GM19240 (cell line): ENCODE results near the gene CEP112.
A peak's percentile ranks its signal among the peaks of the same experiment; 100 is the strongest.

Experiments used
- DNase-seq: peaks from one replicate; pipeline ENCODE4 v3.0.0; 2011; ENCODE audit warnings: low spot score; ENCODE audit not compliant: insufficient read length

Gene CEP112

DNA sequence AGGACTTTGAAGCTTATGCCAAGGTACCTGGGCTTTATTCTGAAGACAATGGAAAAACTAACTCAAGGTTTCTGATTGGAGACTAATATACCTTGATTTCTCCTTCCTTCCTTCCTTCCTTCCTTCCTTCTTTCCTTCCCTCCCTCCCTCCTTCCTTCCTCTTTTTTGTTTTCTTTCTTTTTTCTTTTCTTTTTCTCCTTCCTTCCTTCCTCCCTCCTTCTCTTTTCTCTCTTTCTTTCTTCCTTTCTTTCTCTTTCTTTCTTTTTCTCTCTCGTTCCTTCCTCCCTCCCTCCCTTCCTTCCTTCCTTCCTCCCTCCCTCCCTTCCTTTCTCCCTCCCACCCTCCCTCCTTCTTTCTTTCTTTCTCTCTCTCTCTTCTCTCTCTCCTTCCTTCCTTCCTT, 531.9 kb downstream of the CEP112 start:
- DNase-seq: no peak

DNA sequence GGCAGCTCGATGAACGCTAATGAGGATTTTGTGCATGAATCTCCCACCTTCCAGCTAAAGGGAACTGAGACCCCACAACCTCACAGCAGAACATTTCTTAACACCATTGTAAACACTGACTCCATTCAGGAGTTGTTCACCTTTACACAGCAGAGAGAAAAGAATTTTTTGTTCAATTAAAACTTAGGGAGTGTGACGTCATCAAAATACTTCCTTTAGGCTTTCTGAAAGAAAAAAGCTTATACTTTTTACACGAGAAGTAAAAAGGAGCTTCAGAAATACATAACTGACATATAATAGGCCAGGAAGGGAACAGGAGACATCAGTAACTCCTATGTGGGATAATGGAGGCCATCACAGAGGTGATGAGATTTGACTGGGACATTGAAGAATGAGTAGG, 532.4 kb downstream of the CEP112 start:
- no peak for DNase-seq

DNA sequence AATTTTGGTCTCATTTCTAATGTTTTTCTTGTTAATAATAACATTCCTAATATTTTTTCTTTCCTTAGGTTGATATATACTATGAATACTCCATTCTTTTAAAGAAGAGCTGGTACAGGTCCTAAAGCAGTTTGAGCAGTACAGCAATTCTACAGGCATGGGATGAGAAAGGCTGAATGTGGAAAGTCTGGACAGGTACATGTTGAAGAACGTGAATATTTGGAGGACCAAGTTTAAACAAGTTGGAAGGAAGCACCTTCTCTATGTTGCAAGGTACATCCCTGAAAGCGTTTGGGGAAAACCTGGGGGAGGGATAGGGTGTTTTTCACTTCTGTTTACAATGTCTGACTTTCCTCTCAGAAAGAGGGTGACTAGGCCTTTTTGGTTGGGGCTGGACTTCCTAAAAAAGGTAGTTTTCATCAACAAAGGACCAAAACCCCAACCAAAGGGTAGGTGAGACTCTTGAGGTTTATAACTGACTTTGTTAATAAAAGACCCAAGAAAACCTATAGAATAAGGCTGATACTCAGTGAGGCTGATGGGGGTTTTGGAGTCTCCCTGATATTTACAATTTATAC, 534.6 kb downstream of the CEP112 start:
- no peak for DNase-seq

DNA sequence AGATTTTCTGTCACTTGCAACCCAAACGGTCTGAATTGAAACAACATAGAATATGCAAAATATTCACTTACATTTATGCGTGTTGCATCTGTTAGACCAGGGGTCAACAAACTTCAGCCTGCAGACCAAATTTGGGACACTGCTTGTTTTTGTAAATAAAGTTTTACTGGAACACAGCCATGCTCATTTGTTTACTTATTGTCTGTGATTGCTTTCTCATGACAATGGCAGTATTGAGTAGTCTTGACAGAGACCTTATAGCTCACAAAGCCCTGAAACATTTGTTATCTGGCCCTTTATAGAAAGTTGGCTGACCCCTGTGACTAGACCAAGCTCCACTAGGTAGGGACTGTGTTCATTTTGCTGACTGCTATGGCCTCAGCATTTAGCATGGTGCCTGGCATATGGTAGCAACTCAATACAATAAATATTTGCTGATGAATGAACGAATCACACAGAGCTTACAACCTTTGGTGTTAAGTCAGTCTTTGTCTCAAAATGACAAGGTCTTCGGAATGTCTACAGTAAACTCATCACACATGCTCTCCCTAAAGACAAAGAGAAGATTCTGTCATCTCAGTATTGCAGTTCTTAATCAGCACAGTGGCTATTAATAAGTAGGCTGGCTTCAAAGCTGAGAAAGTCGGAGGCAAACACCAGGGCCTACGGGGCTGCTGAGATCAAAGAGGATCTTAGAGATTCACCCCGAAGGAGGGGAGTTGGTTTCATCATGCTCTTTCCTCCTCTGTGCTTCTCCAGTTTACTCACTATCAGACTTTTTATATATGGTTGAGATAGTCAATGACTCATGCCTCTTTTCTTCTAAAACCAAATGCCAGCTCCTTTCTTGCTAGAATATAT, 535.3 kb downstream of the CEP112 start:
- peak; percentile 21 for DNase-seq

DNA sequence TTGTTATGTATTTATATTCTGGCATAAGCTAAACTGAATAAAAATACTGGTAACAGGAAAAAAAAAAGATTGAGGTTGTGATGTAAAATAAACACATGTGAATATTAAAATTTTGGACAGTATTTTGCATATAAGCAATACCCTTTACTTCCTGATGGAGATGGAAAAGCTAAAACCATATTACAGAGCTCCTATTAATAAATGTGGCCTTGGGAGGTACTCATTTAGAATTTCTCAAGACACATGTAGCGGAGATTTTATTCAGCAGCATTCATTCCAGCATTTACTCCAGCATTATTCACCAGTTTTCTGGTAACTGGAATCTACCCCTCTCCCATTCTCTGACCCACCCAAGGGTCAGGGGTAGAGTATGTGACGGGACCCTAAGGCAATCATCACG, 536.2 kb downstream of the CEP112 start:
- DNase-seq: no peak

DNA sequence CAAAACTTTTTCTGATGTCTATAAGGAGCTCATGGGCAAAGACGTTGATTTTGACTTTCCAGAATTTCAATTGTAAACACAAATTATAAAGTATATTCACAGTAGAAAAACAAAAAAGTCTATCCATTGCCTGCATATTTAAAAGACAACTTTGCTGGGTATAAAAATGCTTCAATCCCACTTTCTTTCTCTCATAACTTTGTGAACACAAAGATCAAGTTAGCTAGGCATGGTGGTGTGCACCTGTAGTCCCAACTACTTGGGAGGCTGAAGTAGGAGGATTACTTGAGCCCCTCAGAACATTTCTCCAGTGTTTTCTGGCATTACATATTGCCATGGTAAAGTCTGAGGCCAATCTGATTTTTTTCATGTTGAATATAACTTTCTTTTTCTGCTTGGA, 547.4 kb downstream of the CEP112 start:
- DNase-seq: no peak

DNA sequence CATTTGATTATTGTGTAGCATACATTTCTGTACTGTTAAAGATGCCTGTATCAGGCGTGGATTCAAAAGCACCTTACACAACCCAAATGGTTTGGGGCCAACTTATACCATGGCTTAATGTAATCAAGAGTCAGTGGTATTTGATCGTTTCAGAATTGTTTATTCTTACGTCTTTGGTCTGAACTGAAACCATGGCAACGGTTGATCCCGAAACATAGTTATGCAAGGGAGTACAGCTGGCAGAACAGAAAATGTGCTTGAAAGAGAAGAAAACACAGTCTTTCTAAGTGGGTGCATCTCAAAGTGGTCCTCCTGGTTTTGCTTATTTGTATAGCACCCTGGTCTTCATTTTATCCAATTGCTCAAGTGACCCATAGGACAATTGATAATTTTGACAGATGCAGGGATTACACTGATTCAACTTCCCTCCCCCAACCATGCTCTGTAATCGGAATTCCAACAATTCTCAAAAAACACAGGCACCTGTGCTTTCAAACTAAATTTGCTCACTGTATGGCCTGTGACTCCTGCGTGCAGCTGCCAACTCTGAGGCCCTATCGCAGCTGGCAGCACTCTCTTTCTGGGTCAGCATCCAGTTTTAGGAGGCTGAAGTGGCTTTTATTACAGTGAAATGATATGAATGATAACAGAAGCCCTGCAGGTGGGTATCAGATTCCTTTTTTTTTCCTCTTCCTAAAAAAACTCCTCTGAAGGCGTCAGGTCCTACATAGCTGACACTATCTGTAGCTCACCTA, 553.5 kb downstream of the CEP112 start:
- DNase-seq: no peak

DNA sequence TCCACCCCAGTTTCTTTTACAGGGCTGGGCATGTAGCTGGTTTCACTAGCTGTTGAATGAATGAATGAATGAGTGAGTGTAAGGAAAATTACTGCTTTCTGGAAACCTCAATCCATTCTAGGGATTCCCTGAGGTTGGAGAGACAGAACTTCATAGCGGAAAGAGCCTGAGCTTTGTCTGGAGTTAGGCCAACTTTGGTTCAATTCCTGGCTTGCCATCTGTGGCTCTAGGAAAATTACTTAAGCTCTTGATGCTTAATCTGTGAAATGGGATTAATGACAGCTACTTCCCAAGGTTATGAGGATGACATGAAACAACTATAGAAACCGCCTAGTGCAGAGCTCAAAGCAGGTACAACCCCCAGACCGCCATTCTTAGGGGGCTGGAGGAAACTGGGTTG, 554.1 kb downstream of the CEP112 start:
- DNase-seq: no peak

DNA sequence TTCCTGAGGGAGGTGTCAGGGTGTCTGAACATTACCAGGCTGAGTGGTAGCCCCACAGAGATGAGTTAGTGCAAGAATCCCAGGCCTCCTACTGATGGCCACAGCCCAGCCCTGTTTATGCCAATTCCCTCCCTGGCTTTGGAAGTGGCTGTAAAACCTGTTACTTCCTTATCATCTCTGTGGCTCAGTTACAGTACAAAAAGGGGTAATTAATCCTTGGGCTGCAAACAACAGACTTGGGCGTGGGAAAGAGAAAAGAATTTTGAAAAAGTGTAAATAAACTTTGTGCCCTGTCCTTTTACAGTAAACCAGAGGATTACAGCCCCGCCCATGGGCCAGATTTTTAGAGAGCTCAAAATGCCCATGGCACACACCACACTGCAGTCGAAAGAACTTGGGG, 557.4 kb downstream of the CEP112 start:
- DNase-seq: no peak

DNA sequence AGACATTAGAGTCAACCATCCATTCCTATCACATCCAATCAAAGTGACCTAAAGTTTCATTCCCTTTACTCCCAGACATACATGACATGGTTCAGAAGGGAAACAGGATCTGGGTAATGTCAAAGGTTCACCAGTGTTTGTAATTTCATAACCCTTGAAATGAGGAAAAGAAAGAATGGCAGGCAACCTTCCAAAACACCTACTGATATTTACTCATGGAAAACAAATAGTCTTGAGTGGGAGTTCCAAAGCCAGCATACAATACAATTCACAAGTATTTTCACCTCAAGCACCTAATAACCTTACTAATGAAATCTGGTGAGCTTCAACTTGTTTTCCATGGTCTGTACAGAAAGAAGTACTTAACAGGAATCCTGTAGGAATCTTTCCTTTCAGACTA, 557.9 kb downstream of the CEP112 start:
- no peak for DNase-seq

DNA sequence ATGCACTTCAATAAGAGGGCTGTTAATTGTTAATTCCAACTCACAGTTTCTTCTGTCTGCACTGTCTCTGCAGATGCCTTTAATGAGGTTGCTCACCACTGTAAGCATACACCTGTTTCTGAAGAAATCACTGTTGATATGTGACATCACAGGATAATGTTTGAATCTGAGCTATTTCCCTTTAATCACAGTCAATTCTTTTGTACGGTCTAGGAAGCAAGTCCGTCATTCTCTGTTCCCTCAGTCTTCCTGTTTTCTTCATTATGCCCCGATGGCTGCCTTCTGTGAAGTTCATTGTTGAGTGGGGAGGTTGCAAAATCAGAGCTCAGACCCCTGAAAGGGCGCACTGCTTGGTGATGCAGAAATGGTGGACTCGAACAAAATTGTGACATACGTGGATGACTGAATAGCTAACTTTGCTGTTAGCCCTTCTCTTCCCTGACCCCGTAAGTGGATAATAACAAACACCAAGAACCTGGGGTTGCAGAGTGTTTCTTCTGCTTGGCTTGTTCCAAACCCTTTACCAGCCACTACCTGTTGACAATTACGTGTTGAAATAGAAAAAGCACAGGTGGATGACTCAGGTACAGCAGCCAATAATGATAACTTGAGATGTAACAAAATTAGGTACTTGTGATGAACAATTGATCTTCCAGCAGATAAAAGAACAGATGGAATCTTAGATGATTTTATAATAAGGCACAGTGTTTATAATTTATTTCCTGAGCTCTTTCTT, 558.6 kb downstream of the CEP112 start:
- no peak for DNase-seq

DNA sequence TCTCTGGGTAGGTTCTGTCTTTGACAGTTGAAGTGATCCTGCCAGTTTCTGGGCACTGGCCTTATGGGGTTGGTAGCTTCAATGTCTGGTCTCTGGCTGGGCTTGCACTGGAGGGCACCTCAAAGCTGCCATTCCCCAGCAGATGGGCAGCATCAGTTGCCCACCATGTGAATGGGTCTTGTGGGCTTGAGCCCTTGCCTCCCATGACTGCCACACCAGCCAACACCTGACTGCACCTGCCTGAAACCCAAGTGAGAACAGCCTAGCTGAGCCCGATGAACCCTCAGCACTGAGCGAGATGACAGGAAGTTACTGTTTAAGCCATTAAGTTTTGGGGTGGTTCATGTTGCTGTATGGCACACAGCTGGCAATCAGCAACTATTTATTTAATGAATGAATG, 561.4 kb downstream of the CEP112 start:
- no peak for DNase-seq

DNA sequence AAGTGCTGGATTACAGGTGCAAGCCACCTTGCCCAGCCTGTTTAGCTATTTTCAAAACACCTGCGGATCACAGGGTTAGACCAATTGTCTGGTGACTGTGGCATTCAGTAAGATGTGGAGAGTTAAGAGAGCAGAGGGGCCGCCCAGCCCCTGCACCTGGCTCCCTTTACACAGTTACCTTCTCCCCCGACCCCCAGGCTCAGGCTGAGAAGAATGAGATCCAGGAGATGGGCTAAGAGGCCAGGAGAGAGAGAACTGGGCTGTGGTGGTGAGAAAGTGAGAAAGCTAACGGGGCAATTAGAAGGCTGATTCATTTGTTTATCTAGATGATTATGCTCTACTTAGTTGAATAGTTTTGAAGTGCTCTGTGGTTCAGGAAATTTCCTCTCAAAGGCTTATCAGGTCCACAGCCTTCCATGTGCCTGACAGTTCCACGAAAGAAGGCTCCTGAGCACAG, 562.7 kb downstream of the CEP112 start:
- DNase-seq: no peak

DNA sequence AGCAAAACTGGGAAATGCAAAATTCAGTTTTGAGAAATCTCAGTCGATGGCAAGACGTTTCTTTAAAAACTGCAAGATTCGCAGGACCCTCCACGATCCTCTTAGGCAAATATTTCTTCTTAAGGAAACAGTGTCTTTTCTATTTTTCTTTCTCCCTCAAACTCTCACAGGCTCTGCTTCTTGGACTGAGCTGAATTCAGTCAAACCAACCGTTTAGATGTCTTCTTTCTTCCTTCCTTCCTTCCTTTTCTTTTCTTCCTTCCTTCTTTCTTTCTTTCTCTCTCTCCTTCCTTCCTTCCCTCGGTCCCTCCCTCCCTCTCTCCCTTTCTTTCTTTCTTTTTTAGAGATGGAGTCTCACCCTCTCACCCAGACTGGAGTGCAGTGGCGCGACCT, 563.3 kb downstream of the CEP112 start:
- DNase-seq: no peak

DNA sequence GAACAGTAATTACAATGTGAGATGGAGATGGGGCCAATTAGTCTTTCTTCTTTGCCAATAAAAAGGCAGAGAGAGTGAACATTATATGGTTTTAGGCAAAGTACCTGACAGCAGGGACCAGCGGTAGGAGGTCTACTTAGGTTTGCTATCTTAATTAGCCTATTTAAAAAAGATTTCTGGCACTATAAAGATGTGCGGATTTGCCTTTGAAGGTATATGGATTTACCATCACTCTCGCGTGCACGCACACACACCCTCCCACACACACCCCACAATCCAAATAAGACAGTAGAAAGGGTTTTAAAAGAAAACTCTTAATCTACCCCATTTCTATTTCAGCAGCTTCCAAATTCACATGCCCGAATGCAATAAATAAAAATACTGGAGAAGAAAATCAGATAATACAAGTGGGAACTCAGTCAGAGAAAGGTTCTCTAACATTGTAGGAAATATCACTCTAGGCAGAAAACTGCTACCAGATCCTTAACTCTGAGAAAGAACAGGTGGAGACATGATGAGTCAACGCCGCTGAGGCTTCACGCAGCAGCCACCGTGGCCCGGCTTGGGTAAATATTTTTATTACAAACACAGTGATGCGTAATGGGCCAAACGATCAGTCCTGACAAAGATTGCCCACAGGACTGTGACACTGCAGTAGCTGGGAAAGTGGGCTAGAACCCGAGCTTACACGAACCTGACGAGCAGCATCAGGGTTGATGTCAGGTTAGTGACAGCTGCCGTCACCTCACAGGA, 563.9 kb downstream of the CEP112 start:
- no peak for DNase-seq

DNA sequence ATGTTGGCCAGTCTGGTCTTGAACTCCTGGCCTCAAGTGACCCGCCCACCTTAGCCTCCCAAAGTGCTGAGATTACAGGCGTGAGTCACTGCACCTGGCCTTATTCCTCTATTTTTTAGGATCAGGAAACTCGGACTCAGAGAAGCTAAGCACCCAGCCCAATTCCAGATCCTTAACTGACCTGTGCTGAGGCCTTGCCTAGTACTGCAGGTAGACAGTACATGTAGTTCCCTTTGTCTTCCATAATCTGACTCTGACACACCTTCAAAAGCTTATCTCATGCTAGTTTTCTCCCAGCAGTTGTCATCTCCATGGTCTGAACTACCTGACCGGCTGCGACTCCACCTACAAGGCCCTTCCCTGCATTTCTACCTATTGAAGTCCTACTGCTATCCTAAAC, 564.8 kb downstream of the CEP112 start:
- DNase-seq: no peak

DNA sequence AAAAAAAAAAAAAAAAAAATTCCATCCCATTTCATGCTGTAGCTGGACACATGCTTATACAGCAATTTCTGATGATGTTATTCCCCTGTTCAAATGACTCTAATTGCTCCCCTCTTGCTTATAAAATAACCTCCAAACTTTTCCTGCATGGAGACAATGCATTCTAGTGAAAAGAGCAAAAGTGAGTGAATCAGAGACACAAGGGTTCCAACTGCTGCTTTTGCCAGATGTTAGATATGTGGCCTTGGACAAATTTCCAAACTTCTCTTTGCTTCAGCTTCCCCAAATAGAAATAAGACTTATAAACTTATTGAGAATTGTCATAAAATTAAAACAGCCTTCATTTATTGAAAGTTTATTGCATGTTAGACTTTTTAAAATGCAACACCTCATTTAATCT, 565.5 kb downstream of the CEP112 start:
- DNase-seq: no peak

DNA sequence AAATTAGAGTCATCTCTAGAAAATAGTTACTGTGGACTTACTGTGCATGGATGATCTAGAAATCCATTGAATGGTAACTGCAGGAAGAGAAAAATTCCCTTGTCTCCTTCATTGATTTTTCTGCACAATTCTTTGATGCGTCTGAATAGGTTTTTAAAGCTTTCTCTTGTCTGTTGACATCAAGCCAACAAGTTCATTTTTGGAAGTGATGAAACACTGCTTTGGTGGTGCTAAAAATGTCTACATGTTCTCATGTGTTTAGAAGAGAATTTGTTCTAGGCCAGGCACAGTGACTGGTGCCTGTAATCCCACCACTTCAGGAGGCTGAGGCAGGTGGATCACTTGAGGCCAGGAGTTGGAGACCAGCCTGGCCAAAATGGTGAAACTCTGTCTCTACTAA, 573.4 kb downstream of the CEP112 start:
- no peak for DNase-seq

DNA sequence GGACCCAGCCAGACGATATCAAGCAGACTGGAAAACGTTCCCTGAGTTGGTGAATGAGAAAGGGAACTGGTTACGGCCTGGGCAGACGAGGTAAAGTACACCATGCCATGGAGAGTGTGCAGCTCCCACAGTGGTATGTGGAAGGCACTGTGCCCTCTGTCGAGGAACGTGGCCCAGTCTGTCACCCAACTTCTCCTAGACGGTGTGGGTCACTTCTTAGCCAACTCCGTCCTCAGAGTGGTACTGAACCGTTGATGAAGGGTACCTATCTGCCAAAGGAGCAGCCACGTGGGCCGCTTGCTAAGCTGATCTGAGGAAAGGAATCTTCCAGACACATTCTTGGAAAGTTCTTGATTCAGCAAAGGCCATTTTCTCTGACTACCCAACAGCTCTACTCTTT, 574.4 kb downstream of the CEP112 start:
- DNase-seq: no peak

DNA sequence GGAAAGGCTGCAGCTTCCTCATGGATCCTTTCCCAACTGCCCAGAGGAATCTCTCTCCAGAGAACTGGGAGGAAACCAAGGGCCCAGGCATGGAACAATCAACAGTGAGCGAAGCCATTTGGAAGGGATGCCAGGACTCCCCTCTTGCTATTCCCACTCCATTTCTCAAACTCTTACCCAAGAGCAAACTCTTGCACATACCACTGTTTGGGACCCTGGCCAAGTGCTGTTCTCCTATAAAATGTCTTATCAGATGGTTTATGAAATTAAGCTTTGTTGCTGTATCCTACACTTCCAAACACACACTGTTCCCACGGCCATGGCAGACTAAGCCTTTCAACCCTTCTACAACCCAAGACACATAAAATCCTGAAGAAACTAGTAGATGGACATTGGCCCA, 582.2 kb downstream of the CEP112 start:
- no peak for DNase-seq

DNA sequence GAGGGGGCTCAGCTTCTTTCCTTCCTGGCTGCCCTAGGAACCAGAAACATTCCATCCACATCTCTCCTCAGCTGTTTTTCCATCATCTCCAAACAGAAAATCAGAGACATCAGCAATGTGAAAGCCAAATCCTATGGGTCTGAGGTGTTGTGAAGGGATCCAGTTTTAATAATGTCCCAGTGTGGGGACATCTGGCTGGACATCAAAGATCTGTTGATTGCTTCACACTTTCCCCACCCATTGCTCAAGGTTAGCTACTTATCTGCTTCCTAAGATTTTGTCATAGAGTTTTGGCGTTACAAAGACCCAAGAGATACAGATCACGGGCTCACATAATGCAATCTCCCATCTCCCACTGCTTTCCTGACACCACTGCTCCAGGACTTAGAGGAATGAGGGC, 582.6 kb downstream of the CEP112 start:
- no peak for DNase-seq
